HG03159 (cell line): ENCODE data around the gene MAP2K6.

Experiments
- ATAC-seq: cut with Tn5 transposase; IDR thresholded peaks from one replicate; pipeline ENCODE4 v1.9.1; 2021; ENCODE audit warnings: mild to moderate bottlenecking, moderate library complexity; ENCODE audit not compliant: unreplicated experiment

The MAP2K6 gene

DNA sequence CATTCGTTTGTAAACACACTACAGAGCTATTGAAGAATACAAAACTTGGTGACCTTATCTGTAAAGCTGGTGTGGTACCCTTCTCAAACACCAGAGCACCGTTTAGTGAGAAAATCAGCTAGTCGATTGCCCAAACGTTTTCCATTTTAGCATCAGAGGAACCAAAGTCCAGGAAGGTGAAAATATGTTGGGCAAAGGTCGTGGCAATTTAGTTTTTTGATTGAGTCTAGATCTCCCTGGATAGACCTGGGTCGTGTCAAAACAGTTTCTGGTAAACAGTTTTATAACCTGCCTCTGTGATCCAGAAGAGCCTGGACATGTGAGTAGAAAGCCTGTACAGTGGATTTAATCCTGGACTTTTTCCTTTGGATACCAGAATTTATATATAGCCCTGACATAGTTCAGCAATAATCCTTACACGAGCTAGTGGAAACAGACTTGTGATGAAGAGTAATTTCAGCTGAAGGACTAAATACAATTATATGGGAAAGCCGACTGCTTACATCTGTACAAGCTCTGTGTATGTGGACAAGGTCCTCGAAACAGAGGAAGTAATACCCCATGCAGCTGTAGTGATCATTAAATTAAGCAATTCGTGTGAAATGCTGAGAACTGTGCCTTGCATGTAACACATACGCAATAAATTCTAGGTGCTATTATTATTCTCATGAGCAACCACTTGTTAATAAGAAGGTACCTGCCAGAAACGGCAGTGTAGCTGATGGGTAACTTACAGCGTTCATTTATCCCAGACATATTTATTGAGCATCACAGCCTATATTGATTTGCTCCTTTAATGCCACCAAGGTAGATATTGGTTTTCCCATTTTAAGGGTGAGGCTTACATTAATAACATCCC, 72.5 kb downstream of the MAP2K6 start:
- no peak for ATAC-seq

DNA sequence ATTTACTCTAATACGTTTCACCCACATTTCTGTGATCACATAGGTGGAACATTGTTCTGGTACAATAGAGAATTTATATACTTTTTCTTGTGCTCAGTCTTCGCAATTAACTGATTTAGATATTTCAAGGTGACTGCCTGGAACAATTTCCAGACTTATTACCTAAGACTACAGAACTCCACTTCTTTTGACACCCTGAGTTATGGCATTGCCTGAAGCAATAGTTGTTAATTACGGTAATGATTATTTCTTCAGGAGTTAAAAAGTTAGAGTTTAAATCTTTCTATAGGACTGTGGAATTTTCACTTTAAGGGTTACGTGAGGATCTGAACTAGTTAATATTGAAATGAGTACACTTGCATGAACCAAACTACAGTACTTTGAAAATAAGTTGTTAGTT, 74.8 kb downstream of the MAP2K6 start:
- no peak for ATAC-seq

DNA sequence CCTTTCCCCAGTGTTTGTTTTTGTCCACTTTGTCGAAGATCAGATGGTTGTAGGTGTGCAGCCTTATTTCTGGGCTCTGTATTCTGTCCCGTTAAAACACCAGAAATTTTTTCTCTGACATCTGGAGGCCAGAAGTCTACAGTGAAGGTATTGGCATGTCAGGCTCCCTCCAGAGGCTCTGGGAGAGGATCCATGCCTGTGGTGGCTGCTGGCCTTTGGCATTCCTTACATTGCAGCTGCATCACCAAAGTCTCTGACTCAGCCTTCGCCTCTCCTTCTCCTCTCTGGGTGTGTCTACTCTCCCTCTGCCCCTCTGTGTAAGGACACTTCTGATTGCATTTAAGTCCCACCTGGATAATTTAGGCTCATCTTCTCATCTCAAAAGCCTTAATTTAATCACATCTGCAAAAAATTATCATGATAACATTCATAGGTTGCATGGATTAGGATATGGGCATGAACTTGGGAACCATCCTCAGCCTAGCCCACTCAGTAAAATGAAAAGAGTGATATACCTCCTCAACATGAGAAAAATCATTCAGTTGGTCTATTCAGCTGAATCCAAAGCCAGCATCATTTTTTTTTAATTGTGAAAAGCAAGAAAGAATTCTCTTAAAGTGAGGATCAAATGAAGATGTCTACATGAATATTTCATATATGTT, 78.0 kb downstream of the MAP2K6 start:
- no peak for ATAC-seq

- no peak for ATAC-seq
Measured at GRCh38 chr17:69495787-69496186, 81.3 kb downstream of the MAP2K6 start.

- no peak for ATAC-seq
Measured at GRCh38 chr17:69497161-69497560, 82.7 kb downstream of the MAP2K6 start.

- ATAC-seq, result no peak
Measured at GRCh38 chr17:69499318-69499717, 84.8 kb downstream of the MAP2K6 start.

GRCh38 chr17:69500911-69501429, 86.5 kb downstream of the MAP2K6 start:
- ATAC-seq, result no peak

- ATAC-seq, result no peak
Measured at GRCh38 chr17:69501591-69502468, 87.3 kb downstream of the MAP2K6 start.

- peak; percentile 92 for ATAC-seq
Measured at GRCh38 chr17:69503711-69504110, 89.2 kb downstream of the MAP2K6 start.

DNA sequence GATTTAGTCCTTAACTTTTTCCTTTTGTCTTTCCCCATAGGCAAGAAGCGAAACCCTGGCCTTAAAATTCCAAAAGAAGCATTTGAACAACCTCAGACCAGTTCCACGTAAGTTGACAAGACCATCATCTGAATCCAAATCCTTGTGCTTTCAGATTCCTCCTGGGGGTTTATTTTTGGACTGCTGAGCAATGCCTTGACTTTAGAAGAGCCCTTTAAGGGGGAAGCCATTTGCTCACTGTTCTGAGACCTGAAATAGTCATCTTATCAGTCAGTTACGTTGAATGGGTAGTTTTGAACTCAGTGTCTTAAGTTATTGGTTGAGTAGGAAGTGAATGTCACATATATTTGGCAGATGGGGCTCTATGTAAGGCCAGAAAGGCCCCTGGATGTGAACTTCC, 91.2 kb downstream of the MAP2K6 start:
- ATAC-seq, result no peak

DNA sequence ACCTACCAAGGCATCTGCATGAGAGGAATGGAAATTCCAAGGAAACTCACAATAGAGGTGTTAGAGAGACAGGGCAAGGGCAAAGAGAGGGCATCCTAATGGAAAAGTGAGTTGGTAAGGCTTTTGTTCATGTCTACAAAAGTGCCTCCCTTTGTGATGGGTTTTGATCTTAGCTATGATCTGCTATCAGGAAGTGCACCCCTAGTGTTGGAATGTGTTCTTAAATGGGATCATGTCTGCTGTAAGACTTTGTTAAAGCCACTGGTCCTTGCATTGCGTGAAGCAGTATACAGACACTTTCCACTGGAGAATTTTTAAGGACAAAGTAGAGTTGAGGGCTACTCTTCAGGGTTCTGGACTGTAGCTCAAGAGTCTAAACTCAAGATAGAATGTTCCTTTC, 92.0 kb downstream of the MAP2K6 start:
- ATAC-seq, result no peak

GRCh38 chr17:69508814-69509213, 94.3 kb downstream of the MAP2K6 start:
- ATAC-seq, result no peak

- no peak for ATAC-seq
Measured at GRCh38 chr17:69511250-69511649, 96.8 kb downstream of the MAP2K6 start.

- ATAC-seq, result no peak
Measured at GRCh38 chr17:69512946-69513345, 98.4 kb downstream of the MAP2K6 start.

GRCh38 chr17:69516225-69516624, 101.7 kb downstream of the MAP2K6 start:
- ATAC-seq, result peak; percentile 9

DNA sequence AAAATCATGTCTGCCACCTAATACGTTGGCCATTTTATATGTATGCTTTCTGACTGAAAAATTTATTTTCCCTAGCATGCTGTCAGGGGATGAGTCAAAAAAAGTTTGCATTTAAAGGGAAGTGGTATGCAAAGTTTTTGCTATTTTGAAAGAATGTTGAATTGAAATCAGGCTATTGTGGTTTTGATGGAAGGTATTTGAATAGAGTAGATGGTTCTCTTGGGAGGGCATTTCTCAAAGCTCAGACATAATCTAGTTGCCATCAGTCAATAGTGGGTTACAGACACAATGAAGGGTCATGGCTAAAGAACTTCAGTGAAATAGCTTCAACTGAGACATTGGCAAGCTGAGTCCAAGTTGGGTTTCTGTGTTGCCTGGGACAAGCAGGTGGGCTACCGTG, 102.4 kb downstream of the MAP2K6 start:
- peak; percentile 92 for ATAC-seq

DNA sequence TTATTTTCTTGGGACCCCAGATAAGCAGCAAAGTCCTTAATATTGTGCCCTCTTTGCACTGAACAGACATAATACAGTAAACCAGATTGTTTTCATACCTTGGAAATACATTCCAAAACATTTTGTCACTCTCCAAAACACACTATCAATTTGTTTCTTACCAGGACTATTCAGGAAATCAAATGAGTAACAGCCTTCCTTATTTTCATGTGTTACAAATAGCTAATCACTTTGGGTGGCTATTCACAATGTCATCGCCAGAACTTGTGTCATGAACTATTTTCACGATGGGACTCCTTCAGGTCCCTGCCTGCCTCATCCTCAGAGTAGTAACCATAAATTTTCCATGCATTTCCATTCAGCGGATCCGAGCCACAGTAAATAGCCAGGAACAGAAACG, 104.5 kb downstream of the MAP2K6 start:
- no peak for ATAC-seq

GRCh38 chr17:69523244-69523861, 108.9 kb downstream of the MAP2K6 start:
- ATAC-seq, result peak; percentile 68

- ATAC-seq, result no peak
Measured at GRCh38 chr17:69524854-69525253, 110.4 kb downstream of the MAP2K6 start.

- no peak for ATAC-seq
Measured at GRCh38 chr17:69525920-69526841, 111.7 kb downstream of the MAP2K6 start.
